ENCODE data around the gene SLC35E4.

GRCh38 chr22:30694171-30694639, 58.6 kb downstream of the SLC35E4 start:
- TF ChIP-seq CTCF (IDR thresholded peaks at IDR 0.05) (peak in 2 of 6 experiments; percentile 8 to 18), POLR2A (IDR thresholded peaks at IDR 0.05) (peak in 1 of 2 donors; percentile 73)

All from adrenal gland (tissue), 5 donors.